Inferior parietal cortex (tissue), 1 donor: ENCODE measurements around the gene POTEC.
"Not testable (repeated sequence)": the region's sequence is repeated elsewhere in the genome, so short reads cannot be mapped to it uniquely, and the experiment has no call there.

Experiments used
- DNase-seq: peaks from one replicate; pipeline ENCODE4 v3.0.0-alpha.2; 2016; ENCODE audit errors: extremely low spot score

Gene POTEC

DNA sequence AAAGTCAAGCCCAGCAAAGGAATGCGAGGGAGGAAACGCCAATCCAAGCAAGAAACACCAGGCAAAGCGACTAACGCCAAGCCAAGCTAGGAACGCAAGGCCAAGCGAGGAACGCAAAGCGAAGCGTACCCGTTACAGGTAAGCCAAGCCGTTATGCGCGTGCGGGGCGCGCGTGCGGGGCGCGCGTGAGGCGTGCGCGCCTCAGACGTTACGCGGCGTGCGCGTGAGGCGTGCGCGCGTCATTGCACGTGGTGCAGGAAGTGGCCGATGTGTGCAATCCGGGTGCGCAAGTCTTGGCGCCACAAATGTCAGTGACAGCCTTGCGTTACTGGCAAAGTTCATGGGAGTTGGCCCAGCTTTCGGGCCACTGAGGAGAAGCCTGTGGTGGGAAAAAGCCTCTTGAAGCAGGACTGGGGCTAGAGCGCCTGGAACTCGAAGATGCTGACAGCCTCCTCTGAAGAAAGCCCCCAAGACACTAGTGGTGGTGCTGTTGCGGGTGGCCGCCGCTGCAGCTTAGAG lies at the start of gene POTEC:
TSS of gene POTEC (minus strand) at position 155 of the 519 bp plus-strand sequence. CDS start 454 bp downstream, outside the sequence.
- not testable (repeated sequence) for DNase-seq

DNA sequence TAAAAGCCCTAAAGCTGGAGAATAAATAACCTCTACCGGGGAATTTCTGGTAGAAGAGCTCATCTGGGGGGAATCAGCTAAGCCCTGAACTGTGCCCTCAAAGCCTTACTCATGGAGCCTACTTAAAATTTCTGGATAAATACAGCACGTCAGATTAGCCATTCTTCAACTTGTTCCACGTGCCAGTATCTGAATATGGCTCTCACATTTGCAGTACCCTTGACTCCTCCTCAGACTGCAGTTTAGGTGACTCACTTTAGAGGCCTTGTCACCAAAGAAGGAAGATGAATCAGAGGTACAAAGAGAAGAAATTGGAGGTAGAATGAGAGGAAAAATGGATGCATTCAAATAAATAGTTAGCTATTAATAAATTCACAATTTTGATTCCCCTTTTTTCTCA lies 34.6 kb upstream of the POTEC start:
- no peak for DNase-seq

DNA sequence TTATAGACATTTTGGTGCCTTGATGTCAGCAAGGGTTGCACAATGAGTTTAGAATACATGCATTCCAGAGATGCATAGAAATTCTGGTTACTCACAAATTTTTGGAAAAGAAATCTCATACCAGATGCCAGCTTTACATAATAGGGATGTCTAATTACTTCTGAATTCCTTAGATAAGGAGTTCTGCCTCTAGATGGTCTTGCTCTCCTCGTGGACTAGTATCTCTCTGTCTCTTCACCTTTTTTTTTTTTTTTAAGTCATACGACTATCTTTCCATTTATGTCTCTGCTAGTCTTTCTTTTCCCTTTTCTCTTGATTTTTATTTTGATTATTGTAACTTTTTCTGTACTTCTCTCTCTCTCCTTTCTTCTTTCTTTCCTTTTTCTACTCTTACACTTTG lies 16.1 kb upstream of the POTEC start:
- not testable (repeated sequence) for DNase-seq

DNA sequence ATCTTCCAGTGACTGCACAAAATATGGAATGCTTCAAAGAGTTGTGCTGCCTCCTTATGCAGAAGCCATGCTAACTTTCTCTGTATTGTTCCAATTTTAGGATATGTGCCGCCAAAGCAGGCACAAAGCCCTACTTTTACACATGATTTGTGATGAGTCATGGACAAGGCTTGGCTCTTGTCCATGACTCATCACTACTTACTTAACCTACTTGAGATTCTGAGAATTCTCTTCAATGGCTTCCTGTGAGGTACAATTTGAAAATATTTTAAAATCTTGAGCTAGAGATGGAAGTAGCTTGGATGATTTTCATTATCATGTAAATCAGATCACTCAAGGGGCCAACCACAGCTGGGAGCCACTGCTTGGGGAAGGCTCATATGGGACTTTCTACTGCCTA lies 11.7 kb downstream of the POTEC start:
- DNase-seq = not testable (repeated sequence)

DNA sequence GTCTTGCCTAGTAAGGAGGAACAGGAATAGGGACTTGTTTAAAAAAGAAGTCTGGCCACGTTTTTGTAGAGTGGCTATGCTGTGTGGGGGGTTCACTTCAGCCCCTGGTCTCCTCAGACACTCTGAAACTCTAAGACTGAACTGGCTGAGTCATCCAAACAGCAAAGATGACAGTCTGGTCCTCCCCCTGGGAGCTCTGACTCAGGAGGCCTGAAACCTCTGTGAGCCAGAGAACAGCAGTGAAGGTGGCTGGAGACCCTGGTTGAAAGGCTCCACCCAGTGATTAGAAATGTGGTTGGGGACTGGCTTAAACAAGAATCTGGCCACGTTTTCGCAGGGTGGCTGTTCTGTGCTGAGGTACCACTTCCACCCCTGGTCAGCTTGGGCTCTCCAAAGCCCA lies 32.7 kb downstream of the POTEC start:
- not testable (repeated sequence) for DNase-seq

DNA sequence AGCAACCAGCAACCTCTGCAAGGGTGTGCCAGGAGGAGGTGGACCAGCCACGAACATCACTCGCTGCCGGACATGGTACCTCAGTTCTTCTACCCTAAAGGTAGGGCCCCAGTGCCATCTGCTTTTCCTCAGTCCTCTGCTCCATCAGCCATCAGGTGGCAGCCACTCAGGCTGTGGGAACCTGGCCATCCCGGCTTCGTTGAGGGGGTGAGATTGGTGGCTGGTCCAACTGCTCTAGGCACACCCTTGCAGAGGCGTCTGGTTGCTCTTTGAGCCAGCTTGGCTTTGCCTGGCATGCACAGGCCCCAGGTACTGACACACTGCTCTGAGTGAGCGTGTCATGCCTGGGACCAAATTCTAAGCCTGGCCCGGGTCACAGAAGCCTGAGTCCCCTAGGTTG lies 39.7 kb downstream of the POTEC start:
- not testable (repeated sequence) for DNase-seq

DNA sequence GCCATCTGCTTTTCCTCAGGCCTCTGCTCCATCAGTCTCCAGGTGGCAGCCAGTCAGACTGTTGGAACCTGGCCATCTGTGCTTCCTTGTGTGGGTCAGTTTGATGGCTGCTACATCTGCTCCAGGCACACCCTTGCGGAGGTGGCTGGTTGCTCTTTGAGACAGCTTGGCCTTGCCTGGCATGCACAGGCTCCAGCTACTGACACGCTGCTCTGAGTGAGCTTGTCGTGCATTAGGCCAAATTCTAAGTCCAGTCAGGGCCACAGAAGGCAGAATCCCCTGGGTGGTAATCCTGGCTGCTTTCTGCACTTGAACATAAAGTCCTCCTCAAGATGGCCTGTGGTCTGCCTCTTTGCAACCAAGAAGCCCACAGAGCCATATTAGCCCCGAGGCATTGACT lies 41.5 kb downstream of the POTEC start:
- not testable (repeated sequence) for DNase-seq

DNA sequence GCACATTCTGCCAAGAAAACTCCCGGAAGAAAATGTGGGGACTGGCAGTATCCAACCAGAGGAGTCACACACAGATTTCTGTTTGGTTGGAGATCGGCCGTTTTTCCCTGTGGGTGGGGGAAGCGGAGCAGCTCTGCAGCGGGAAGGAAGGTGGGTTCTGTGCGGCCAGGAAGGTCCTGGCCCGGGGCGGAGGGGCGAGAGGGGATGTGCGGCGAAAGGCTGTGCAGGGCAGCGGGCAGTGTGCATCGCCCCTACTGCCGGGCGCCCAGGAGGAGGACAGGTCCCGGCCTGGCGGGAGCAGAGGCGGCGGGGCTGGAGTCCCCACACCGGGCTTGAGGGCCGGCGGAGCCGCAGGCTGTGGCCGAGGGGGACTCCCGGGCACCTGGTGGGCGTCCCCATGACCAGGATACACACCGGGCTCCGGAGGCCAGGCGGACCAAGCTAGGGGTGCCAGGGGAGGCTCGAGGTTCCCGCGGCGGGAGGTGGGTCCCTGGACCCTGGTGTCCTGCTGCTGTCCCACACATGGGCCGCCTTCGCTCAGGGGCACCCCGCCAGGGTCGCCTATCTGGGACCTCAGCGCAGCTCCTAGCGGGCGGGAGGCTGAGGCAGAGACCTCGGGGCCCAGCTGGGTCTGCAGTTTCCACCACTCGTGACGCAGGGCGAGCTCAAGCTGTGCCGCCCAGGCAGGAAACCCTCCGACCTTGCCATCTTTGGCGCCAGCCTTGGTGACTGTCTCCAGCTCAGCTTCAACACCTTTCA lies 54.0 kb downstream of the POTEC start:
- DNase-seq = not testable (repeated sequence)

DNA sequence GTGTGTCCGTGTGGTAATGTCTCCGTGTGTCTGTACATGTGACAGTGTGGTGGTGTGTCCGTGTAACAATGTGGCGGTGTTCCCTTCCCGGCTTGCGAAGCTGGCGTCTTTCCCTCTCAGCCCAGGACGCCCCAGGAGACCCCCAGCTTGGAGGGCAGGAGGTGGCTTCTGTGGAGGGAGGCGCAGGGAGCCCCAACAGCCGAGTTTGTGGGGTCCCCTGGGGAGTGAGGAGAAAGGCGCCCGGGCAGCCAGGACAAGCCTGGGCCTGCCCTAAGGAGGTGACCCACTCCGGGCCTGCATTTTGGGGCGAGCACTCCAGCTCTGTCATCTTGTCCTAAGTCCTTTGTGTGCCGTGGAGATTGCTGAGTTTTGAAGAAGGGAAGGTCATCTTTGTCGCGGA lies 54.6 kb downstream of the POTEC start:
- DNase-seq = not testable (repeated sequence)

DNA sequence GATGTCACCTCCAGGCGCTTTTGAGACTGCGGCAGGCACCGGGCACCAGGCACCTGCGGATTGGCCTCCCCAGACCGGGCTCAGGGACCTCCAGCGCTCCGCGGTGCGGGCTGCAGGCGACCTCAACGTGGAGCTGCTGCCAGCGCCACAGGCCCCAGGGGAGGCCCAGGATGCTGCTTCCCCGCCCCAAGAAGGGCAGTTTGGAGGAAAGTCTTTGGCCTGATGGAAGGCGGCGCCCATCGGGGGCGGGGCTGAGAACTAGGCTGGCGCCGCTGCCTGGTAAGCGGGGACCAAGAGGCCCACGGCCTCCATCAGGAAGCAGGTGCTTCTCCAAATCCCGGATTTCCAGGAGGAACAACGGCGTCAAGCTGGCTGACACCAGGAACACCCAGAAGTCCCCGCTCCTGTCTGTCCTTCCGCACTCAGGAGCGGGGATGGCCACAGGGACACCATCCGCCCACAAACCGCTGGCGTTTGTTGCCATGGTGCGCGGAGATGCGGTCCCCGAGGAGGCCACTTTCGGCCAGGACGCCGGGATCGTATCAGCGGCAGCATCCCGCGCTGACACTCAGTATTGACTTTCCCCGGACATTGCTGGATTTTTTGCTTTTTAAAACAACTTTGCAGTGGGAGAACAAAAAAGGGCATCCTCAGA lies 56.3 kb downstream of the POTEC start:
- not testable (repeated sequence) for DNase-seq

DNA sequence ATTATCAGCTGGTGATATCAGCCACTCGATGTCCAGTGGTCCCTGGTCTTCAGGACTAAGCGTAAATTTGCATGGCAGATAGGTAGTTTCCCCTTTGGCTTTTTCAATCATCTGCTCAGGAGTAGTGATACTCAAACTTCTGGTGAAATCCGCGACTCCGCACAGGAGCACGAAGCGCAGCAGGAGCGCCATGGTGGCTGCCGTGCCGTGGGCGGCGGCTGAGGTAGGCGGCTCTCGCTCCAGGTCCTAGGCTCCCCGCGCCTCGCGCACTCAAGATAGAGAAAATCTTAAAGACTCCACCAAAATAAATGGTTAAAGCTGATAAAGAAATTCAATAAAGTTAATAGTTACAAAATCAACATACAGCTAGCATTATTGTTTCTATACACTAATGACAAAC lies 64.3 kb downstream of the POTEC start:
- not testable (repeated sequence) for DNase-seq

DNA sequence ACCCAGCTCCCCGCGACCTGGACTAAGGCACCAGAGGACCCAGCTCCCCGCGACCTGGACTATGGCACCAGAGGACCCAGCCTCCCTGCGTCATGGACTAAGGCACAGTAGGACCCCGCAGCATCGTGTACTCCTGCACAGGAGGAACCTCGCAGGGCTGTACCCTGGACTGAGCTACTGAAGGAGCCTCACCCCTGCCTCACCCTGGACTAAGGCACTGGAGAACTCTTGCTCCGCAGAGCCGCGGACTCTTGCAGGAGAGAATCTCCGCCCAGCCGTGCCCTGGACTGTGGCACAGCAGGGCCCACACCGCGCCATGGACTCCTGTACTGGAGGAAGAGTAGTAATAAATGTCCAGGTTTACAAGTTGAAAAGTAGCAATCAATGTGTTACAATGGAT lies 67.9 kb downstream of the POTEC start:
- not testable (repeated sequence) for DNase-seq

DNA sequence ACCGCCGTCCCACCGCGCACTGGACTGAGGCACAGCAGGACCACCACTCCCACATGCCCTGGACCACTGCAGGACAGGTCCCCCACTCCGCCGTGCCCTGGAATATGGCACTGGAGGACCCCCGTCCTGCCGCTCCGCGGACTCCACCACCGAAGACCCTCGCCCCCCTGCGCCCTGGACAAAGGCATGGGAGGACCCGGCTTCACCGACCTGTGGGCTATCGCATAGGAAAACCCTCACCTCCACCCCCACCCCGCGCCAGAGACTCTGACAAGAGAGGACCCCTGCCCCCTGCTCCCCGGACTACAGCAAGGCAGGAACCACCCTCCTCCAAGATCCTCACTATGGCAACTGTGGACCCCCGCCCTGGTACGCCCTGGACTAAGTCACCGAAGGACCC lies 68.6 kb downstream of the POTEC start:
- not testable (repeated sequence) for DNase-seq

DNA sequence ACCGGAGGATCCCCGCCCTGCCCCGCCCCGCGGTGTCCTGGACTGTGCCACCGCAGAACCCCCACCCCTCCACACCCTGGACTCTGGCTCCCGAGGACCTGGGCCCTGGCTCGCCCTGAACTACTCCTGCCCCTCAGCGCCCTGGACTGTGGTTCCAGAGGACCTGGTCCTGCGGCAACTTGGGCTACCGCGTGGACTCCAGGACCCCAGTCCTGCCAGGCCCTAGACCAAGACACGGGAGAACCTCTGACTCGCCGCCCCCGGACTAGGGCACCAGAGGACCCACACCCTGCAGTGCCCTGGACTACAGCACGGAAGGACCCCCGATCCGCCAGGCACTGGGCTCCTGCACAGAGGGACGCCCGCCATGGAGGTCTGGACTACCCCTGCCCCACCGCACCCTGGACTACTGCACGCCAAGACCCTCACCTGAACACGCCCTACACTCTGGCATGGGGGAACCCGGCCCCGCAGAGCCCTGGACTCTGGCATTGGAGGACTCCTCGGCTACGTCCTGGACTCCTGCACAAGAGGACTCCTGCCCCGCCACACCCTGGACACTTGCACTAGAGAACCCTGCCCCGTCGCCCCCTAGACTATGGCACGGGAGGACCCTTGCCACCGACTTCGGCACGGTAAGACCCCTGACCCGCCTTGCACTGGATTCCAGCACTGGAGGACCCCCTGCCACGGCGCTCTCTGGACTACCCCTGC lies 69.2 kb downstream of the POTEC start:
- not testable (repeated sequence) for DNase-seq

DNA sequence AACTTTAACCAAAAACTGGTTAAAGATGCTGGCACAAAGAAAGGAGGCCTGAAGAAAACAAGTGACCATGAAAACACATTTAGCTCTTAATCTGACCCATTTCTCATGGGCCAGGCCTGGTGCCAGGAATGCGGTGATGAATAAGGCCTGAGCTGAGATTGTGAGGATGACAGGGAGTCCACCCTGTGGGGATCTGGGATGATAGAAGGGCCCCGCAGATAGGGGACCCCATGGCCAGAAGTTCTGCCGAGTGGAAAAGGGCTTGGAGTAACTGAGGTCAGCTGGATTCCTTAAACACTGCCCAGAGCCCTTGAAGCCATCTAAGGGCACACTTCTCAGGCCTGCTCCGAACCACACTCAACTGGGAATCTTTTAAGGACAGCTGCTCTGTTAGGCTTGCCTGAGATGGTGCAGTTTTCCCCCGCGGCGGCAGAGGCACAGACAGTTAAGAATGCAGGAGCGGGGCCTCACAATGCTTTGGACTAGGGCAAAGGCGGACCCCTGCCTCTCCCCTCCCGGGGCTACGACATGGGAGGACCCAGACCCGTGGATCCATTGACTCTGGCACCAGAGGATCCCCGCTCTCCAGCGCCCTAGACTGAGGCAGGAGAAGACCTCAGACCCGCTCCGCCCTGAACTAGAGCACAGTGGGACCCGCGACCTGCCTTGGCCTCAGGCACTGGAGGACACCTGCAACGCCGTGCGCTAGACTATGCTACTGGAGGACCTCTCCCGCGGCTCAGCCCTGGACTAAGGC lies 70.0 kb downstream of the POTEC start:
- not testable (repeated sequence) for DNase-seq

DNA sequence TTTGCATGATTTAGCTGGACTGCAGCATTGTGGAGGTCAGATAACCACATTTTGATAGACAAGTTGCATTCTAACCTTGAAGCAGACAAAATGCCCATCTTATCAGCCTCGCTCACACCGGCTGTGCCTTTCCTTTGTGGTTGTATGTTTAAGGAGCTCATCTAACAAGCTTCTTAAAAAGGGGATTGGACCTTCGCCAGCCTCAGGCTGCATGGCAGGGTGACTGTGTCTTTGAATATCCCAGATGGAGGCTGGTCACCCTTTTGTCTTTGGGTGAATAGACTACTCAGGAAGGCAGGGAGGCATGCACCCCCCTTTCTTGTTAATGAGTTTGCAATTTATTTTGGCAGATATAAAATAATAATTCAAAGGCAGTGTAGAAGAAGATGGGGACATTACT lies 72.1 kb downstream of the POTEC start:
- DNase-seq = not testable (repeated sequence)

DNA sequence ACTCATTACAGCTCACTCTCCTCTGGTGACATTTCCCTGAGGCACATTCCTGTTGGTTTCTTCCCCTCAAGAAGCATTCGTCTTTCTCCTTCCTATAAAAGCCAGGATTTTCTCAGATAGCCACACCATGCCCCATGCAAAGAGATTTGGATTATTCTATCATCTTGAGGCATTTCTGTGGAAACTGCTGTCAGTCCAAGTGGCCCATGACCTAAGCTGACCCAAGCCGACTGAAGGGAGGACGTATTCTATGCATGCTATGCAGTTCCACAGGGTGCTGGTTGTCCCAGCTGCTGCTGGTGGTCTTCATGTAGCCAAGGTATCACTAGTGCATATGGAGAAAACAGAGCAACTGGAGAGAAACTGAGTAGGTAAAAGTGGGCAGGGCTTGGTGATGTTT lies 73.0 kb downstream of the POTEC start:
- not testable (repeated sequence) for DNase-seq

DNA sequence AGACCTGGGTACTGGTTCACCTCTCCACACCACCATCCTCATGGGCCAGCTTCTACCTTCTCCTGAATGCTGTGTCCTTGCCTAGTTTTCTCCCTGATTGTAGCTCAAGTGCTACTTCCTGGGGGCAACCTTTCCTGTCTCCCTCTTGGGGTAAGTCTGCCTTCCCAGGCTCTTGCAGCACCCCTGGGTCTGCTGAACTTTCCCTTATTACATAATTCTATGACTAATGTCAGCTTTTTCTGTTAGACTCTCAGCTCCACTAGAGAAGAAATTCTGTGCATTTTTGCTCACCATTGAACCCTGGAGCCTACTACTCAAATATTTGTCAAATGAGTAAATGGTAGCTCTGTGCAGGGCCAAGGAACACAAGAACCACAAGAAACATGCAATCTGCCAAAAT lies 73.4 kb downstream of the POTEC start:
- DNase-seq = not testable (repeated sequence)

DNA sequence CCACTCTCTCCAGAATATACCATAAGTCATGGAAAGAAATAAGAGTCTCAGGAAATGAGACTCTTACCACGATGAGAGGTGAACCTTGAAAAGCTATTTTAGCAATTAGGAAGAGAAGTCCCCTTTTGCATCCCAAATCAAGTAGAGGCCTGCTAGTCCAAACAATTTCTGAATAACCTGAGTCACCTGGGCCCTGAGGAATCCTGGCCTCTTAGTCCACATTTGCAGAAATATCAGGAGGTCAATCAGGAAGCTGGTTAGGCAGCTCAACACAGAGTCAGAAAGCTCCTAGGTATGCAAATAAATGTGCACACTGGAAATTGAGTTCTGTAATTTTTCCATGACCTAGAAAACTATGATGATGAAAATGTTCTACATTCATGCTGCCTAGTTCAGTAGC lies 77.4 kb downstream of the POTEC start:
- not testable (repeated sequence) for DNase-seq
